Epithelial cell of proximal tubule (primary cell): ENCODE data around the gene KCNG2. TPM values are rescaled to one million over a fixed set of nuclear protein-coding genes. Genes with fewer than 3 reads are reported as not detected.

Experiments used
- DNase-seq: peaks from one replicate; pipeline ENCODE4 v3.0.0-alpha.2; 2011; ENCODE audit warnings: low read depth
- H3K4me3 ChIP-seq: 2 replicates; pipeline ENCODE4 v1.5.1; 2011; ENCODE audit warnings: low read depth, mild to moderate bottlenecking, low read length
- CTCF ChIP-seq: conservative IDR thresholded peaks from 2 replicates; pipeline ENCODE4 v1.5.1; 2012; ENCODE audit warnings: low read depth, mild to moderate bottlenecking, low read length
- total RNA-seq: library from RNA; depleted of rRNA; stranded (reverse); fragments of >200 nt; gene quantifications from 2 replicates; pipeline ENCODE4 v1.2.3, GENCODE V29; 2015

The KCNG2 gene
- total RNA-seq, 1 donor from 2014 or later = not detected

- DNase-seq = no peak
- H3K4me3 ChIP-seq = no peak overlapping the region
- TF ChIP-seq CTCF = no peak
These were observed 138.9 kb downstream of the KCNG2 start for GRCh38 chr18:79936641-79937040.

- DNase-seq = no peak
- no peak overlapping the region for H3K4me3 ChIP-seq
- TF ChIP-seq CTCF = no peak
These were observed 139.5 kb downstream of the KCNG2 start for GRCh38 chr18:79937103-79937860.

GRCh38 chr18:79938196-79938595 lies 140.5 kb downstream of the KCNG2 start:
- no peak for TF ChIP-seq CTCF

GRCh38 chr18:79939096-79939495 lies 141.4 kb downstream of the KCNG2 start:
- no peak overlapping the region for H3K4me3 ChIP-seq
- no peak for DNase-seq
- TF ChIP-seq CTCF = no peak

More at GRCh38 chr18:79938196-79938595, 140.5 kb downstream of the KCNG2 start:
- H3K4me3 ChIP-seq = no peak overlapping the region
- no peak for DNase-seq

GRCh38 chr18:79940126-79940813 lies 142.5 kb downstream of the KCNG2 start:
- no peak for TF ChIP-seq CTCF
- DNase-seq = no peak
- H3K4me3 ChIP-seq = no peak overlapping the region

GRCh38 chr18:79940814-79941472 lies 143.2 kb downstream of the KCNG2 start:
- TF ChIP-seq CTCF = no peak
- DNase-seq = no peak
- no peak overlapping the region for H3K4me3 ChIP-seq
